LNCaP clone FGC (cell line): ENCODE data around the gene PSME2.

ENCODE experiments used
- DNase-seq: peaks from one replicate; pipeline ENCODE4 v3.0.0-alpha.2; 2011; ENCODE audit warnings: low read depth
- H3K4me3 ChIP-seq: 2 replicates; pipeline ENCODE4 v1.5.1; 2011; ENCODE audit warnings: mild to moderate bottlenecking, low read depth, low read length, control low read depth
- CTCF ChIP-seq: IDR thresholded peaks from 2 replicates; pipeline ENCODE4 v1.5.1; 2012; ENCODE audit warnings: mild to moderate bottlenecking; ENCODE audit not compliant: control insufficient read depth, insufficient read depth; ENCODE audit errors: extremely low read depth

PSME2 gene

DNA sequence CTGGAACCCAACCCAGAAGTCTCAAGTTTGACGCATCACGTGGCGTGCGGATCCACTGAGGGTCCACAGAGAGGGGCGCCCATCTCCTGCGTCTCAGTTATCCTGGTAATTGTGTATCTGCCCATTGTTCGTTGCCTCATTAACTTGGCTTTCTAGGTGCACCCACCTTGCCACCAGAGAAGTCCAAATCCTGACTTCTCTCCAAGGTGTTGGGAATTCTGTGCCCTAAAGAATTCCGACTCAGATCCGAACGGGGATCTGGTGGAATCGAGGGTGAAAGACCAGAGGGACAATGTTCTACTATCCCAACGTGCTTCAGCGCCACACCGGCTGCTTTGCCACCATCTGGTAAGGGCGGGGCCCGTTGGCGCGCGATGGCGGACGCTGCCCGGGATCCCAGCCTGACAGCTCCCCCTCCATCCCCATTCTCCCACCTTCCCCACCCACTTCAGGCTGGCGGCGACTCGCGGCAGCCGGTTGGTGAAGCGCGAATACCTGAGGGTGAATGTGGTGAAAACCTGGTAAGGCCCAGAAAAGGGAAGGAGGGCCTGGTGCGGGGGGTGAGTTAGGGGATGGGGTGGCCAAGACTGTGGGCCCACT, 26.0 kb upstream of the PSME2 start:
- no peak for DNase-seq
- TF ChIP-seq CTCF = no peak
- H3K4me3 ChIP-seq = no peak overlapping the region

GRCh38 chr14:24171422-24172260, 25.2 kb upstream of the PSME2 start, which contains the start of gene REC8:
REC8 (plus strand) TSS chr14:24172080; CDS start chr14:24172553, 473 bp downstream.
- no peak within 1 kb of the TSS for H3K4me3 ChIP-seq
- DNase-seq = no peak
- no peak for TF ChIP-seq CTCF

DNA sequence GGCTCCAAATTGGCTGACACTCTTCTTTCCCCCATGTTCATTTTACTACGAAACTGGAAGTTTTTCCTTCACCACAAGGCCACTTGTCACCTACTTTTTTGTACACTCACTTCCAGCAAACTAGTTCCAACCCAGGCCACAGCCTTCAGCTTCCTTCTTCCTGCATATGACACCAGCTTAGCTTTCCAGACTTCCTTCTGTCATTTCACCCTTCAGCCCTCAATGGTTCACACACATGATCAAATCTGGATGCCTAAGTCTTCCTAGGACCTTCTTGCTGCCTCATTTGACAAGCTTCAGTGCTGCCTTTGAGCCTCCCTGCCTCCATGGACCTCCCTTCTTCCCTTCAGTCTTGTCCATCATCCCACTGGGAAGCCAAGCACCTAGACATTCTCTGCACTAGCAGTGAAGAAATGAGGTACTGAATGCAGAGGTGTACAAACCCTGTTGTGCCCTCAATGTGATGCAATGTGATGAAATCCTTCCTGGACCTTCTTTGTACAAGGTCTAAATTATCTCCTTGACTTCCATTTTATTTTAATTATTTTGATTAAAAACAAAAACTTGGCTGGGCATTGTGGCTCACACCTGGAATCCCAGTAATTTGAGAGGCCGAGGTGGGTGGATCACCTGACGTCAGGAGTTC, 21.2 kb upstream of the PSME2 start:
- DNase-seq = no peak
- H3K4me3 ChIP-seq = no peak overlapping the region
- no peak for TF ChIP-seq CTCF

DNA sequence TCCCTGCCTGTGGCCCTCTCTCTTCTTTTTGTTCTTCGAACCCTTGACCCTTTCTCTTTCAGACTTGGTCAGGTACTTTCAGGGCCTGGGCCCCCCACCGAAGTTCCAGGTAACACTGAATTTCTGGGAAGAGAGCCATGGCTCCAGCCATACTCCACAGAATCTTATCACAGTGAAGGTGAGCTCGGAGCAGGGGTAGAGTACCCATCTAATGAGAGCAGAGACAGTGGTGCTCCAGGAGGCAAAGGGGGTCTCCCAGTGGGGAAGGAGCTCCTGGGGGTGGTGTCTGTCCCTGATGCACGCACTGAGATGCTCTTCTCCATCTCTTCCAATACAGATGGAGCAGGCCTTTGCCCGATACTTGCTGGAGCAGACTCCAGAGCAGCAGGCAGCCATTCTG, 19.4 kb upstream of the PSME2 start:
- H3K4me3 ChIP-seq = no peak overlapping the region
- no peak for DNase-seq
- no peak for TF ChIP-seq CTCF

- no peak for DNase-seq
- no peak overlapping the region for H3K4me3 ChIP-seq
- TF ChIP-seq CTCF = no peak
Observed at GRCh38 chr14:24164518-24164991, 18.1 kb upstream of the PSME2 start.

DNA sequence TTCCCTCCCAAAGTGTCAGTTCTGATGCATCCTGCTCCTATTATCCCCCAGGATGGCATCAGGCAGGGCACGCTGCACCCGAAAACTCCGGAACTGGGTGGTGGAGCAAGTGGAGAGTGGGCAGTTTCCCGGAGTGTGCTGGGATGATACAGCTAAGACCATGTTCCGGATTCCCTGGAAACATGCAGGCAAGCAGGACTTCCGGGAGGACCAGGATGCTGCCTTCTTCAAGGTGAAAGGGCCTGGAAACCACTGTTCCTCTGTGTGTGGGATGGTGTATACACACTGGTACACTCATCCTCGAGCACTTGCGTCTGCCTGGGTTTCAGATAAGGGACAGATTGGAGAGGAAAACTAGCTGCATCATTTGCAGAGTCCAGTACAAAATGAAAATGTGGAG, 15.7 kb upstream of the PSME2 start:
- no peak for DNase-seq
- H3K4me3 ChIP-seq = no peak overlapping the region
- TF ChIP-seq CTCF = no peak
